Hepatocyte (in vitro differentiated cells): ENCODE results near the gene GALNTL6.

Source experiments
- EZH2 ChIP-seq: fragments of 200-600 bp; sonication (generic); IDR thresholded peaks from 2 replicates; pipeline ENCODE4 v1.6.1; 2016; ENCODE audit warnings: antibody characterized with exemption, mild to moderate bottlenecking, borderline replicate concordance
- EZH2phosphoT487 ChIP-seq: fragments of 200-600 bp; sonication (generic); IDR thresholded peaks from one replicate; pipeline ENCODE4 v1.6.1; 2018; ENCODE audit warnings: antibody characterized with exemption, mild to moderate bottlenecking, low read depth, moderate library complexity; ENCODE audit not compliant: unreplicated experiment, severe bottlenecking
- TF ChIP-seq, protein P1 (sequence below): fragments of 200-600 bp; sonication (generic); IDR thresholded peaks from 2 replicates; pipeline ENCODE4 v1.5.1; 2016; ENCODE audit warnings: antibody characterized with exemption, mild to moderate bottlenecking; ENCODE audit not compliant: poor library complexity

GRCh38 chr4:173051716-173052115 is 1238.5 kb downstream of the GALNTL6 start:
- TF ChIP-seq EZH2: no peak
- TF ChIP-seq, protein P1, sequence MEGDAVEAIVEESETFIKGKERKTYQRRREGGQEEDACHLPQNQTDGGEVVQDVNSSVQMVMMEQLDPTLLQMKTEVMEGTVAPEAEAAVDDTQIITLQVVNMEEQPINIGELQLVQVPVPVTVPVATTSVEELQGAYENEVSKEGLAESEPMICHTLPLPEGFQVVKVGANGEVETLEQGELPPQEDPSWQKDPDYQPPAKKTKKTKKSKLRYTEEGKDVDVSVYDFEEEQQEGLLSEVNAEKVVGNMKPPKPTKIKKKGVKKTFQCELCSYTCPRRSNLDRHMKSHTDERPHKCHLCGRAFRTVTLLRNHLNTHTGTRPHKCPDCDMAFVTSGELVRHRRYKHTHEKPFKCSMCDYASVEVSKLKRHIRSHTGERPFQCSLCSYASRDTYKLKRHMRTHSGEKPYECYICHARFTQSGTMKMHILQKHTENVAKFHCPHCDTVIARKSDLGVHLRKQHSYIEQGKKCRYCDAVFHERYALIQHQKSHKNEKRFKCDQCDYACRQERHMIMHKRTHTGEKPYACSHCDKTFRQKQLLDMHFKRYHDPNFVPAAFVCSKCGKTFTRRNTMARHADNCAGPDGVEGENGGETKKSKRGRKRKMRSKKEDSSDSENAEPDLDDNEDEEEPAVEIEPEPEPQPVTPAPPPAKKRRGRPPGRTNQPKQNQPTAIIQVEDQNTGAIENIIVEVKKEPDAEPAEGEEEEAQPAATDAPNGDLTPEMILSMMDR: no peak
- no peak for TF ChIP-seq EZH2phosphoT487
